Thyroid gland (tissue), 4 donors: ENCODE data around the gene RCN2. TPM values are rescaled to one million over a fixed set of nuclear protein-coding genes. Genes with fewer than 3 reads are reported as not detected.

Experiments used
- DNase-seq, 2 donors: peaks; one replicate each; pipeline ENCODE4 v3.0.0-alpha.2; 2019
- H3K27ac ChIP-seq, 3 donors: fragments of 200-600 bp; sonication (generic); 1 replicate in 2 of 3; 2 replicates in 1 of 3; pipeline ENCODE4 v1.5.1; 2016 to 2019; ENCODE audit warnings: mild to moderate bottlenecking in 1 of 3, moderate library complexity in 1 of 3
- H3K27me3 ChIP-seq: fragments of 200-600 bp; sonication (generic); one replicate; pipeline ENCODE4 v1.5.1; 2019
- H3K36me3 ChIP-seq, 2 donors: fragments of 200-600 bp; sonication (generic); one replicate each; pipeline ENCODE4 v1.5.1; 2016 to 2019
- H3K4me1 ChIP-seq, 2 donors: fragments of 200-600 bp; sonication (generic); one replicate each; pipeline ENCODE4 v1.5.1; 2017 to 2019
- H3K4me3 ChIP-seq, 3 donors: fragments of 200-600 bp; sonication (generic); replicated peaks in 1 of 3; 1 replicate in 2 of 3; 2 replicates in 1 of 3; pipeline ENCODE4 v1.5.1; 2016; ENCODE audit warnings: mild to moderate bottlenecking in 1 of 3
- H3K9me3 ChIP-seq: fragments of 200-600 bp; sonication (generic); one replicate; pipeline ENCODE4 v1.5.1; 2017
- CTCF ChIP-seq, 6 experiments: fragments of 200-600 bp in 3 of 6; fragments of 450-650 bp in 3 of 6; sonication (generic) in 3 of 6; IDR thresholded peaks; one replicate each; pipeline ENCODE4 v1.5.1; 2016 to 2019; ENCODE audit warnings: antibody characterized with exemption in 6 of 6, mild to moderate bottlenecking in 2 of 6, inconsistent platforms in 1 of 6, moderate library complexity in 1 of 6
- POLR2A ChIP-seq, 2 donors: fragments of 450-650 bp; IDR thresholded peaks; one replicate each; pipeline ENCODE4 v1.6.1; 2017; ENCODE audit warnings: antibody characterized with exemption in 2 of 2, mild to moderate bottlenecking in 2 of 2, moderate library complexity in 1 of 2
- WGBS, 2 donors: methylation state at CpG; one replicate each; pipeline ENCODE4 v1.1.5; 2017; 5-methylcytosine and 5-hydroxymethylcytosine counted together
- intact Hi-C: fragments of 100-400 bp; cut with DNase I; formaldehyde crosslinking; loops from one replicate; pipeline ENCODE4 v1.15.1; 2023
- total RNA-seq, 4 donors: library from RNA; depleted of rRNA; stranded (reverse); fragments of >200 nt; gene quantifications; one replicate each; pipeline ENCODE4 v1.2.3, GENCODE V29; 2016

RCN2 gene
- total RNA-seq, 4 donors from 2014 or later = 44.8 to 64.8 (median 53.4) TPM

GRCh38 chr15:76930831-76931396, 635 bp upstream of the RCN2 start:
- no peaks in the 10 kb centered on the region for H3K9me3 ChIP-seq
- H3K27ac ChIP-seq = peak overlapping the region; percentile 8 to 63 (median 19)
- TF ChIP-seq POLR2A (IDR thresholded peaks at IDR 0.05) (no peak), CTCF (IDR thresholded peaks at IDR 0.05) (no peak)
- no peaks in the 10 kb centered on the region for H3K36me3 ChIP-seq
- peak overlapping the region in 2 of 3 donors; percentile 3 to 56 for H3K4me3 ChIP-seq
- no peaks in the 10 kb centered on the region for H3K27me3 ChIP-seq
- 25 to 27% methylated on average over 7 of the region's 7 CpGs for WGBS, 2 donors
- intact Hi-C loops = no loop called here
- no peak for DNase-seq
- H3K4me1 ChIP-seq = peaks cover 23 to 26% of the 10 kb centered on the region in 2 donors

GRCh38 chr15:76932135-76932966, 802 bp downstream of the RCN2 start:
- Histone ChIP-seq H3K27ac (peak overlapping the region; percentile 53 to 69 (median 61)), H3K4me3 (peak overlapping the region; percentile 56 to 77 (median 65)), H3K27me3 (no peaks in the 10 kb centered on the region), H3K4me1 (peaks cover 25 to 29% of the 10 kb centered on the region in 2 donors), H3K9me3 (no peaks in the 10 kb centered on the region), H3K36me3 (no peaks in the 10 kb centered on the region)
- intact Hi-C loops = no loop called here
- no peak for DNase-seq
- TF ChIP-seq POLR2A (IDR thresholded peaks at IDR 0.05) = no peak
- no peak for TF ChIP-seq CTCF (IDR thresholded peaks at IDR 0.05)
- 22 to 23% methylated on average over 13 to 14 of the region's 14 CpGs for WGBS, 2 donors

GRCh38 chr15:76935620-76936019, 4.1 kb downstream of the RCN2 start:
- Histone ChIP-seq H3K36me3 (no peaks in the 10 kb centered on the region), H3K27me3 (no peaks in the 10 kb centered on the region), H3K4me1 (peaks cover 24 to 29% of the 10 kb centered on the region in 2 donors), H3K9me3 (no peaks in the 10 kb centered on the region), H3K4me3 (no peak overlapping the region), H3K27ac (peak overlapping the region in 1 of 3 donors; percentile 37)
- 40 to 52% methylated on average over 2 of the region's 2 CpGs for WGBS, 2 donors
- TF ChIP-seq CTCF (IDR thresholded peaks at IDR 0.05) = no peak
- TF ChIP-seq POLR2A (IDR thresholded peaks at IDR 0.05) = no peak
- intact Hi-C loops = no loop called here
- peak; percentile 63 to 65 for DNase-seq

- Histone ChIP-seq H3K4me1 (peaks cover 20 to 29% of the 10 kb centered on the region in 2 donors), H3K27me3 (no peaks in the 10 kb centered on the region), H3K36me3 (no peaks in the 10 kb centered on the region), H3K4me3 (no peak overlapping the region), H3K9me3 (no peaks in the 10 kb centered on the region), H3K27ac (no peak overlapping the region)
- WGBS, 2 donors = 86 to 94% methylated on average over 3 of the region's 3 CpGs
- TF ChIP-seq CTCF (IDR thresholded peaks at IDR 0.05) (no peak), POLR2A (IDR thresholded peaks at IDR 0.05) (no peak)
- intact Hi-C loops = no loop called here
- no peak for DNase-seq
These were observed 5.1 kb downstream of the RCN2 start for GRCh38 chr15:76936671-76937070.

- Histone ChIP-seq H3K4me1 (peaks cover 11 to 18% of the 10 kb centered on the region in 2 donors), H3K9me3 (no peaks in the 10 kb centered on the region), H3K36me3 (no peaks in the 10 kb centered on the region), H3K27ac (no peak overlapping the region), H3K4me3 (no peak overlapping the region), H3K27me3 (no peaks in the 10 kb centered on the region)
- no peak for DNase-seq
- intact Hi-C loops = no loop called here
- TF ChIP-seq CTCF (IDR thresholded peaks at IDR 0.05) = no peak
- no peak for TF ChIP-seq POLR2A (IDR thresholded peaks at IDR 0.05)
- WGBS, 2 donors = 97 to 99% methylated on average over 5 of the region's 5 CpGs
These were observed 7.2 kb downstream of the RCN2 start for GRCh38 chr15:76938752-76939151.
